ENCODE data around the gene ARHGAP9. TPM values are rescaled to one million over a fixed set of nuclear protein-coding genes. Genes with fewer than 3 reads are reported as not detected.

ARHGAP9 gene
- polyA plus RNA-seq, 1 donor from 2014 or later: 129 TPM

GRCh38 chr12:57489157-57489641, 9.5 kb upstream of the ARHGAP9 start:
- Mint-ChIP-seq H3K4me1 (peaks cover 16 to 22% (median 18%) of the 10 kb centered on the region in 3 donors), H3K4me3 (peak overlapping the region; percentile 83 to 97 (median 96)), H3K27me3 (no peaks in the 10 kb centered on the region), H3K27ac (peak overlapping the region; percentile 80 to 98 (median 98)), H3K9me3 (no peaks in the 10 kb centered on the region), H3K36me3 (no peaks in the 10 kb centered on the region)

GRCh38 chr12:57488402-57489156, 8.9 kb upstream of the ARHGAP9 start:
- H3K4me3 Mint-ChIP-seq: peak overlapping the region; percentile 83 to 97 (median 96)
- no peaks in the 10 kb centered on the region for H3K36me3 Mint-ChIP-seq
- H3K9me3 Mint-ChIP-seq: no peaks in the 10 kb centered on the region
- H3K27me3 Mint-ChIP-seq: no peaks in the 10 kb centered on the region
- peak overlapping the region; percentile 80 to 98 (median 98) for H3K27ac Mint-ChIP-seq
- H3K4me1 Mint-ChIP-seq: peaks cover 16 to 22% (median 20%) of the 10 kb centered on the region in 3 donors

GRCh38 chr12:57487597-57488401, 8.1 kb upstream of the ARHGAP9 start, which contains the start of gene MARS1:
TSS of gene MARS1 (plus strand) at chr12:57488068. CDS start at chr12:57488091, 23 bp downstream.
- Mint-ChIP-seq H3K27ac (peak within 1 kb of the TSS; percentile 80 to 98 (median 98)), H3K4me3 (peak within 1 kb of the TSS; percentile 83 to 97 (median 96)), H3K4me1 (peaks cover 19 to 30% (median 27%) of the 10 kb centered on the region in 3 donors), H3K27me3 (no peaks in the 10 kb centered on the region), H3K36me3 (no peaks in the 10 kb centered on the region), H3K9me3 (no peaks in the 10 kb centered on the region)

GRCh38 chr12:57487055-57487596, 7.5 kb upstream of the ARHGAP9 start:
- Mint-ChIP-seq H3K36me3 (no peaks in the 10 kb centered on the region), H3K4me3 (peak overlapping the region in 2 of 4 donors; percentile 96 to 97), H3K9me3 (no peaks in the 10 kb centered on the region), H3K27ac (peak overlapping the region; percentile 80 to 98 (median 98)), H3K27me3 (no peaks in the 10 kb centered on the region), H3K4me1 (peaks cover 19 to 30% (median 27%) of the 10 kb centered on the region in 3 donors)

GRCh38 chr12:57485695-57486094, 6.0 kb upstream of the ARHGAP9 start:
- no peaks in the 10 kb centered on the region for H3K9me3 Mint-ChIP-seq
- peak overlapping the region in 2 of 3 donors; percentile 31 to 44 for H3K27ac Mint-ChIP-seq

GRCh38 chr12:57483466-57483865, 3.8 kb upstream of the ARHGAP9 start:
- Mint-ChIP-seq H3K9me3 (no peaks in the 10 kb centered on the region), H3K4me1 (peaks cover 31 to 42% (median 33%) of the 10 kb centered on the region in 3 donors), H3K4me3 (peak overlapping the region in 1 of 4 donors; percentile 85), H3K27me3 (no peaks in the 10 kb centered on the region), H3K27ac (peak overlapping the region in 2 of 3 donors; percentile 14 to 81), H3K36me3 (peaks cover 4% of the 10 kb centered on the region)

More at GRCh38 chr12:57485695-57486094, 6.0 kb upstream of the ARHGAP9 start:
- H3K27me3 Mint-ChIP-seq: no peaks in the 10 kb centered on the region
- H3K4me3 Mint-ChIP-seq: peak overlapping the region in 1 of 4 donors; percentile 69
- H3K4me1 Mint-ChIP-seq: peaks cover 23 to 37% (median 28%) of the 10 kb centered on the region in 3 donors
- peaks cover 4% of the 10 kb centered on the region for H3K36me3 Mint-ChIP-seq

- Mint-ChIP-seq H3K36me3 (peaks cover 8% of the 10 kb centered on the region), H3K27ac (peak overlapping the region; percentile 96 to 99 (median 97)), H3K4me3 (peak overlapping the region in 2 of 4 donors; percentile 44 to 88), H3K4me1 (peaks cover 38 to 43% (median 40%) of the 10 kb centered on the region in 3 donors), H3K9me3 (no peaks in the 10 kb centered on the region), H3K27me3 (no peaks in the 10 kb centered on the region)
Observed at GRCh38 chr12:57481671-57482070, 2.0 kb upstream of the ARHGAP9 start.

- Mint-ChIP-seq H3K9me3 (no peaks in the 10 kb centered on the region), H3K4me1 (peaks cover 42 to 57% (median 52%) of the 10 kb centered on the region in 3 donors), H3K27ac (peak overlapping the region; percentile 96 to 99 (median 97)), H3K4me3 (peak overlapping the region; percentile 88 to 99 (median 98)), H3K27me3 (no peaks in the 10 kb centered on the region), H3K36me3 (peaks cover 10% of the 10 kb centered on the region)
Observed at GRCh38 chr12:57479043-57479375, 657 bp downstream of the ARHGAP9 start.

- H3K27me3 Mint-ChIP-seq: no peaks in the 10 kb centered on the region
- H3K9me3 Mint-ChIP-seq: no peaks in the 10 kb centered on the region
- H3K4me3 Mint-ChIP-seq: peak overlapping the region; percentile 88 to 99 (median 98)
- H3K27ac Mint-ChIP-seq: peak overlapping the region; percentile 96 to 99 (median 97)
- H3K36me3 Mint-ChIP-seq: peaks cover 10% of the 10 kb centered on the region
- peaks cover 40 to 55% (median 54%) of the 10 kb centered on the region in 3 donors for H3K4me1 Mint-ChIP-seq
Observed at GRCh38 chr12:57477710-57478681, 1.7 kb downstream of the ARHGAP9 start.

GRCh38 chr12:57476993-57477709, 2.5 kb downstream of the ARHGAP9 start:
- H3K4me3 Mint-ChIP-seq: peak overlapping the region; percentile 88 to 99 (median 98)
- H3K4me1 Mint-ChIP-seq: peaks cover 39 to 55% (median 52%) of the 10 kb centered on the region in 3 donors
- H3K36me3 Mint-ChIP-seq: peaks cover 10% of the 10 kb centered on the region
- H3K27me3 Mint-ChIP-seq: no peaks in the 10 kb centered on the region
- H3K27ac Mint-ChIP-seq: peak overlapping the region; percentile 96 to 99 (median 97)
- no peaks in the 10 kb centered on the region for H3K9me3 Mint-ChIP-seq

- Mint-ChIP-seq H3K4me3 (peak overlapping the region; percentile 88 to 99 (median 98)), H3K27me3 (no peaks in the 10 kb centered on the region), H3K36me3 (peaks cover 5% of the 10 kb centered on the region)
Observed at GRCh38 chr12:57476162-57476992, 3.3 kb downstream of the ARHGAP9 start.

GRCh38 chr12:57475271-57476161, 4.2 kb downstream of the ARHGAP9 start:
- Mint-ChIP-seq H3K27me3 (no peaks in the 10 kb centered on the region), H3K27ac (peak overlapping the region in 2 of 3 donors; percentile 96 to 99), H3K36me3 (peaks cover 5% of the 10 kb centered on the region), H3K4me1 (peaks cover 33 to 47% (median 41%) of the 10 kb centered on the region in 3 donors), H3K9me3 (no peaks in the 10 kb centered on the region), H3K4me3 (peak overlapping the region; percentile 77 to 99 (median 92))

More at GRCh38 chr12:57476162-57476992, 3.3 kb downstream of the ARHGAP9 start:
- H3K9me3 Mint-ChIP-seq: no peaks in the 10 kb centered on the region
- peak overlapping the region; percentile 96 to 99 (median 97) for H3K27ac Mint-ChIP-seq
- peaks cover 39 to 51% (median 47%) of the 10 kb centered on the region in 3 donors for H3K4me1 Mint-ChIP-seq
